Measurements from ENCODE around the gene ZIC5.

GRCh38 chr13:99969453-99969918 is 2.1 kb downstream of the ZIC5 start:
- TF ChIP-seq CTCF (IDR thresholded peaks at IDR 0.05) (no peak), POLR2A (IDR thresholded peaks at IDR 0.05) (no peak)

Measured in uterus (tissue), 2 donors.